ACC112 (cell line): ENCODE measurements around the gene GH2.
"Not testable (repeated sequence)": the region's sequence is repeated elsewhere in the genome, so short reads cannot be mapped to it uniquely, and the experiment has no call there.

Experiments used
- H2AFZ ChIP-seq: fragments of 200-600 bp; sonication (generic); one replicate; pipeline ENCODE4 v1.6.0; 2017; ENCODE audit warnings: antibody characterized with exemption, low read length; ENCODE audit not compliant: unreplicated experiment
- H3K27ac ChIP-seq: fragments of 200-600 bp; sonication (generic); 2 replicates; pipeline ENCODE4 v1.5.1; 2014; ENCODE audit warnings: low read depth, mild to moderate bottlenecking, antibody characterized with exemption, low read length, moderate library complexity
- H3K27me3 ChIP-seq: fragments of 200-600 bp; sonication (generic); 2 replicates; pipeline ENCODE4 v1.6.1; 2014; ENCODE audit warnings: mild to moderate bottlenecking, antibody characterized with exemption, low read length, moderate library complexity, mixed read lengths; ENCODE audit not compliant: insufficient read depth
- H3K36me3 ChIP-seq: fragments of 200-600 bp; sonication (generic); 2 replicates; pipeline ENCODE4 v1.6.1; 2016; ENCODE audit warnings: mild to moderate bottlenecking, antibody characterized with exemption, low read length, moderate library complexity, mixed read lengths; ENCODE audit not compliant: insufficient read depth
- H3K4me1 ChIP-seq: fragments of 200-600 bp; sonication (generic); one replicate; pipeline ENCODE4 v1.6.1; 2016; ENCODE audit warnings: low read length, mixed read lengths; ENCODE audit not compliant: insufficient read depth, unreplicated experiment, control insufficient read depth
- H3K4me3 ChIP-seq: fragments of 200-600 bp; sonication (generic); 2 replicates; pipeline ENCODE4 v1.5.1; 2014; ENCODE audit warnings: mild to moderate bottlenecking, low read depth, low read length
- H3K79me2 ChIP-seq: fragments of 200-600 bp; sonication (generic); one replicate; pipeline ENCODE4 v1.6.0; 2016; ENCODE audit warnings: low read length; ENCODE audit not compliant: control insufficient read depth, unreplicated experiment, insufficient read depth

GH2 gene

DNA sequence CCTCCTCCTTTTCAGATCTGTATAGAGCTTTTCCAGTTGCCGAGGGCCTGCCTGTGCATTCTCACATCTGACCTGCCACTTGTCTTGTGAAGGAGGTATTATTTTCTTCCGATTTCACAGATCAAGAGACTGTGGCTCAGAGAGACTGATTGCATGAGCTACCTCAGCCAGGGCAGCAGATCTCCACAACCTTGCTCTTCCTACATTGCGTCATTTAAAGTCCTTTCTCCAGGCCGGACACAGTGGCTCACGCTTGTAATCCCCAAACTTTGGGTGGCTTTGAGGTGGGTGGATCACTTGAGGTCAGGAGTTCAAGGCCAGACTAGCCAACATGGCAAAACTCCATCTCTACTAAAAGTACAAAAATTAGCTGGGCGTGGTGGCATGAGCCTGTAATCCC is 38.3 kb upstream of the GH2 start:
- not testable (repeated sequence) for H2AFZ ChIP-seq, H3K79me2 ChIP-seq, H3K4me3 ChIP-seq, H3K27me3 ChIP-seq, H3K36me3 ChIP-seq, H3K4me1 ChIP-seq, H3K27ac ChIP-seq

DNA sequence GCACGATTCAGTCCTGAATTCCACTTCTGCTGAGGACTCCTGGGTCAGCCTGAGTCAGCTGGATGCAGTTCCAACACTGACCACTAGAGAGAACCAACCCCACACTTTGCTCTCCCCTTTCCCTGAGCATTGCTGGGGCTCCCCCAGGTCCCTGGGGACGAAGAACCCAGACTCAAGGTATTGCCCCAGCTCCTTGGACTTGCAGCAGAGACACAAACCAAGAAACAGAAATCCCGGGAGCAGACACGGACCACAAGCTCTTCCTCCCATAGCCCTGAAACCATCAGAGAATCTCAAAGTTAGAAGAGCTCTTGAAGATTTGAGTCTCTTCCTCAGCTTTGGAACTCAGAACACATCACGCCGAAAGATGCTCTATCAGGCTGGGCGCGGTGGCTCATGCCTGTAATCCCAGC is 37.6 kb upstream of the GH2 start:
- H3K27me3 ChIP-seq = peaks cover 5% of the 10 kb centered on the region
- H3K4me1 ChIP-seq = no peaks in the 10 kb centered on the region
- no peaks in the 10 kb centered on the region for H3K36me3 ChIP-seq
- H3K4me3 ChIP-seq = no peak overlapping the region
- no peaks in the 10 kb centered on the region for H3K79me2 ChIP-seq
- H3K27ac ChIP-seq = no peak overlapping the region
- H2AFZ ChIP-seq = no peak overlapping the region

DNA sequence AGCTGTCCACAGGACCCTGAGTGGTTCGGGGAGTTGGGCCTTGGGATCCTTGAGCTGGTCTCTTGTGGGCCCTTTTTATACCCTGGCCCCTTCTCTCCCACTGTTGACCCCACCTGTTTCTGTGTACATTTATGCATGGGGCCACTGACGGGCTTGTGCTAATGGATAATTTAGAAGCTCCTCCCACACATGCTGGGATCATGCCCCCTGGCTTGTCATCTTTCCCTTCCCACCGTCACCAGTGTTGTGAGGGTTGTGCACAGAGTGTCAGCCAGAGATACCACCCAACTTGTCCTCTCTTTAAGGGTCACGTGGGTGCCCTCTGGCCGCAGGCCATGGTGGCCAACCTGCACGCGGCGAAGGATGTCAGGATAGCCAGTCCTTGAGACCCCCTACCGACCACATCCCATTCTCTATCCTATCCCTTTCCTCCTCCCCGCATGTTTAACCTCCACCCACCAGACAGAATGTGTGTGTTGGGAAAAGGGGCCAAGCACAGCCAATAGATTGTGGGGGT is 37.1 kb upstream of the GH2 start, which contains the start of gene GH1:
Gene GH1, minus strand, starts transcription at position 51 of the 517 bp plus-strand sequence. CDS start 63 bp downstream, outside the sequence.
- not testable (repeated sequence) for H3K79me2 ChIP-seq, H3K4me1 ChIP-seq, H3K4me3 ChIP-seq, H3K27ac ChIP-seq, H3K27me3 ChIP-seq, H3K36me3 ChIP-seq, H2AFZ ChIP-seq

DNA sequence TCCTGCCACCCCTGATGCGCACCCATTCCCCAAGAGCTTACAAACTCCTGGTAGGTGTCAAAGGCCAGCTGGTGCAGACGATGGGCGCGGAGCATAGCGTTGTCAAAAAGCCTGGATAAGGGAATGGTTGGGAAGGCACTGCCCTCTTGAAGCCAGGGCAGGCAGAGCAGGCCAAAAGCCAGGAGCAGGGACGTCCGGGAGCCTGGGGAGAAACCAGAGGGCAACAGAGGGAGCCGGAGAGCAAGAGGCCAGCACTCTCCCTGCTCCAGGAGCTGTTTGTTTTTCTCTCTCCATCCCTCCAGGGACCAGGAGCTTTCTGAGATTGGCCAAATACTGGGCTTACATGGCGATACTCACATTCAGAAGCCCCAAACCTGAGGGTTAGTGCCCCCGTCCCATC is 36.6 kb upstream of the GH2 start:
- no peaks in the 10 kb centered on the region for H3K36me3 ChIP-seq
- H3K4me1 ChIP-seq = no peaks in the 10 kb centered on the region
- no peak overlapping the region for H3K4me3 ChIP-seq
- no peaks in the 10 kb centered on the region for H3K79me2 ChIP-seq
- no peak overlapping the region for H2AFZ ChIP-seq
- H3K27me3 ChIP-seq = peaks cover 5% of the 10 kb centered on the region
- no peak overlapping the region for H3K27ac ChIP-seq

DNA sequence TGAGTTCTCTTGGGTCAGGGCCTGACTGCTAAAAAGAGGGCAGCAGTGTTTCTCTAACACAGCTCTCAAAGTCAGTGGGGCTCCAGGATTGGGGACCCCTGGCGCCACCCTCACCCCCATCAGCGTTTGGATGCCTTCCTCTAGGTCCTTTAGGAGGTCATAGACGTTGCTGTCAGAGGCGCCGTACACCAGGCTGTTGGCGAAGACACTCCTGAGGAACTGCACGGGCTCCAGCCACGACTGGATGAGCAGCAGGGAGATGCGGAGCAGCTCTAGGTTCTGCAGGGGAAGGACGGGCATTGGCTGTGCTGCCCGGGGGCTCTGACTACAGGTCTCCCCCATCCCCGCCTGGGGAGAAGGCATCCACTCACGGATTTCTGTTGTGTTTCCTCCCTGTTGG is 35.9 kb upstream of the GH2 start:
- H3K36me3 ChIP-seq = no peaks in the 10 kb centered on the region
- no peaks in the 10 kb centered on the region for H3K4me1 ChIP-seq
- H3K4me3 ChIP-seq = no peak overlapping the region
- H3K27me3 ChIP-seq = peaks cover 5% of the 10 kb centered on the region
- H3K27ac ChIP-seq = no peak overlapping the region
- H2AFZ ChIP-seq = no peak overlapping the region
- no peaks in the 10 kb centered on the region for H3K79me2 ChIP-seq

DNA sequence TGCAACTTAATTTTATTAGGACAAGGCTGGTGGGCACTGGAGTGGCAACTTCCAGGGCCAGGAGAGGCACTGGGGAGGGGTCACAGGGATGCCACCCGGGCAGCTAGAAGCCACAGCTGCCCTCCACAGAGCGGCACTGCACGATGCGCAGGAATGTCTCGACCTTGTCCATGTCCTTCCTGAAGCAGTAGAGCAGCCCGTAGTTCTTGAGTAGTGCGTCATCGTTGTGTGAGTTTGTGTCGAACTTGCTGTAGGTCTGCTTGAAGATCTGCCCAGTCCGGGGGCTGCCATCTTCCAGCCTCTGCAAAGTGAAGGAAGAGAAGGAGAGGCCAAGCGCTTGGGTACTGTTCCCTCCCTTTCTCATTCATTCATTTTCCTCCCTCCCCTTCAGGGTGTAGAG is 35.5 kb upstream of the GH2 start:
- not testable (repeated sequence) for H3K27ac ChIP-seq, H3K27me3 ChIP-seq, H3K79me2 ChIP-seq, H3K4me1 ChIP-seq, H3K36me3 ChIP-seq, H2AFZ ChIP-seq, H3K4me3 ChIP-seq

DNA sequence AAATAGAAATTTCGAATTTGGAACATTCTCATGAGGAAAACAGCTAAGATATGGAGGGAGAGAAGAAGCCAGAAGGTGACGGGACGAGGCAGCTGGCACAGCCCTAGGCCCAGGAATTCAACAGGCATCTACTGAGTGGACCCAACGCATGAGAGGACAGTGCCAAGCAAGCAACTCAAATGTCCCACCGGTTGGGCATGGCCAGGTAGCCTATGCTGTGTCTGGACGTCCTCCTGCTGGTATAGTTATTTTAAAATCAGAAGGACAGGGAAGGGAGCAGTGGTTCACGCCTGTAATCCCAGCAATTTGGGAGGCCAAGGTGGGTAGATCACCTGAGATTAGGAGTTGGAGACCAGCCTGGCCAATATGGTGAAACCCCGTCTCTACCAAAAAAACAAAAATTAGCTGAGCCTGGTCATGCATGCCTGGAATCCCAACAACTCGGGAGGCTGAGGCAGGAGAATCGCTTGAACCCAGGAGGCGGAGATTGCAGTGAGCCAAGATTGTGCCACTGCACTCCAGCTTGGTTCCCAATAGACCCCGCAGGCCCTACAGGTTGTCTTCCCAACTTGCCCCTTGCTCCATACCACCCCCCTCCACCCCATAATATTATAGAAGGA is 34.9 kb upstream of the GH2 start:
- no peaks in the 10 kb centered on the region for H3K4me1 ChIP-seq
- H3K79me2 ChIP-seq = no peaks in the 10 kb centered on the region
- no peak overlapping the region for H3K4me3 ChIP-seq
- no peak overlapping the region for H3K27ac ChIP-seq
- peaks cover 5% of the 10 kb centered on the region for H3K27me3 ChIP-seq
- H3K36me3 ChIP-seq = no peaks in the 10 kb centered on the region
- H2AFZ ChIP-seq = no peak overlapping the region

DNA sequence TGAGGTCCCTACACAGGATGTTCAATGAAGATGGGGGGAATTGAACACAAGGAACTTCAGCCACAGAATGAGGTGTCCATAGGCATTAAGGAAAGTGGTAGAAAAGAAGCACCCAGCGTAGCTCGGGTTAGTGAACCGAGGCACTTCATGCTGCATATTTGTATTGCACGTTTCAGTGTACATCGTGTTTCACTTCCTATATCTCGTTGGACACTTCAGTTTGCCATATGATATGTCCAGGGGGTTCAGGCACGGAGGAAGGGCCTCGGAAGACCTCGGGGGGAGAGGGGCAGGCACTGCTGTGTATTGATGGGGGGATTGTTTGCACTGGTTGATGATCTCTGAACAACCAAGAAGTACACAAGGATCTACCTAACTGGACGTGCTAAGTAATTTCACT is 34.0 kb upstream of the GH2 start:
- not testable (repeated sequence) for H3K27me3 ChIP-seq, H3K4me1 ChIP-seq, H2AFZ ChIP-seq, H3K36me3 ChIP-seq, H3K79me2 ChIP-seq, H3K27ac ChIP-seq, H3K4me3 ChIP-seq

DNA sequence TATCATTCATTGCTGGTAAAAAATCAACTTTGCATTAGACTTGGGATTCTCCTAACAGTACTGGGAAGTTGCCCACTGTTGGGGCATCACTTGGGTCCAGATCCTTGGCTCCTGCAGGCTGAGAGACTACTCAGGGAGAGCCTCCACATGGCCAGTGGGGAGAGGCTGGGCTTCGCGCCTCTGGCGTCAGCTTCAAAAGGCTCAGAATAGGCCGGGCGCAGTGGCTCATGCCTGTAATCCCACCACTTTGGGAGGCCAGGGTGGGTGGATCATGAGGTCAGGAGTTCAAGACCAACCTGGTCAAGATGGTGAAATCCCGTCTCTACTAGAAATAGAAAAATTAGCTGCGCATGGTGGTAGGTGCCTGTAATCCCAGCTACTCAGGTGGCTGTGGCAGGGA is 32.7 kb upstream of the GH2 start:
- H3K4me3 ChIP-seq = no peak overlapping the region
- H3K4me1 ChIP-seq = no peaks in the 10 kb centered on the region
- H3K27ac ChIP-seq = no peak overlapping the region
- H3K27me3 ChIP-seq = peaks cover 14% of the 10 kb centered on the region
- H3K36me3 ChIP-seq = no peaks in the 10 kb centered on the region
- no peak overlapping the region for H2AFZ ChIP-seq
- no peaks in the 10 kb centered on the region for H3K79me2 ChIP-seq

DNA sequence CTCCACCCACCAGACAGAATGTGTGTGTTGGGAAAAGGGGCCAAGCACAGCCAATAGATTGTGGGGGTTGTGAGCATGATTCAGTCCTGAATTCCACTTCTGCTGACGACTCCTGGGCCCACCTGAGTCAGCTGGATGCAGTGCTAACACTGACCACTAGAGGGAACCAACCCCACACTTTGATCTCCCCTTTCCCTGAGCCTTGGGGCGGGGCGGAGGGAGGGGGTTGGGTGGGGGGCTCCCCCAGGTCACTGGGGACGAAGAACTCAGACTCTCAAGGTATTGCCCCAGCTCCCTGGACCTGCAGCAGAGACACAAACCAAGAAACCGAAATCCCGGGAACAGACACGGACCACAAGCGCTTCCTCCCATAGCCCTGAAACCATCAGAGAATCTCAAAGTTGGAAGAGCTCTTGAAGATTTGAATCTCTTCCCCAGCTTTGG is 29.9 kb upstream of the GH2 start:
- H2AFZ ChIP-seq = no peak overlapping the region
- H3K27me3 ChIP-seq = peaks cover 18% of the 10 kb centered on the region
- H3K36me3 ChIP-seq = no peaks in the 10 kb centered on the region
- no peaks in the 10 kb centered on the region for H3K79me2 ChIP-seq
- no peak overlapping the region for H3K4me3 ChIP-seq
- no peaks in the 10 kb centered on the region for H3K4me1 ChIP-seq
- no peak overlapping the region for H3K27ac ChIP-seq

DNA sequence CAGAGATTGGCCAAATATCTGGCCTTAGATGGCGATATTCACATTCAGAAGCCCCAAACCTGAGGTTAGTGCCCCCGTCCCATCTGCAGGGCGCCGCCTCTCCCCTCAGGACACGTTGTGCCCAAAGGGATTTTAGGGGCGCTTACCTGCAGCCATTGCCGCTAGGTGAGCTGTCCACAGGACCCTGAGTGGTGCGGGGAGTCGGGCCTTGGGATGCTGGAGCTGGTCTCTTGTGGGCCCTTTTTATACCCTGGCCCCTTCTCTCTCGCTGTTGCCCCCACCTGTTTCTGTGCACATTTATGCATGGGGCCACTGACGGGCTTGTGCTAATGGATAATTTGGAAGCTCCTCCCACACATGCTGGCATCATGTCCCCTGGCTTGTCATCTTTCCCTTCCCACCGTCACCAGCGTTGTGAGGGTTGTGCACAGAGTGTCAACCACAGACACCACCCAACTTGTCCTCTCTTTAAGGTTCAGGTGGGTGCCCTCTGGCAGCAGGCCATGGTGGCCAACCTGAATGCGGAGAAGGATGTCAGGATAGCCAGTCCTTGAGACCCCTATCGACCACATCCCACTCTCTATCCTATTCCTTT is 29.4 kb upstream of the GH2 start, which contains the start of gene CSHL1:
Gene CSHL1, minus strand, starts transcription at position 218 of the 595 bp plus-strand sequence. Its CDS starts 62 bp downstream, at position 156.
- H3K4me1 ChIP-seq = no peaks in the 10 kb centered on the region
- no peak within 1 kb of the TSS for H3K4me3 ChIP-seq
- no peaks in the 10 kb centered on the region for H3K79me2 ChIP-seq

More for the DNA sequence above, 29.4 kb upstream of the GH2 start, which contains the start of gene CSHL1:
- H2AFZ ChIP-seq = no peak within 1 kb of the TSS
- H3K27ac ChIP-seq = no peak within 1 kb of the TSS
- peaks cover 14% of the 10 kb centered on the region for H3K27me3 ChIP-seq
- no peaks in the 10 kb centered on the region for H3K36me3 ChIP-seq
